Endothelial cell of umbilical vein (primary cell): ENCODE results near the gene SLC1A1. TPM values are rescaled to one million over a fixed set of nuclear protein-coding genes. Genes with fewer than 3 reads are reported as not detected.

Experiments used
- BruUV-seq: library from RNA; stranded (reverse); fragments of 400-500 nt; replicated peaks from 2 replicates; lab custom pipeline; 2021; lab: Mats Ljungman, UMichigan
- CTCF ChIA-PET: fragments of 300-600, 350-600 bp; sonication (Branson Sonifier 250); formaldehyde crosslinking; loops from one replicate; lab custom pipeline; 2021; ENCODE audit warnings: antibody characterized with exemption, inconsistent platforms; lab: Charles Lee
- POLR2A ChIA-PET: fragments of 300-600, 350-600 bp; sonication (Branson Sonifier 250); formaldehyde crosslinking; loops from one replicate; lab custom pipeline; 2021; ENCODE audit warnings: antibody characterized with exemption, inconsistent platforms; lab: Charles Lee
- DNase-seq: peaks from one replicate; pipeline ENCODE4 v3.0.0-alpha.2; 2011; ENCODE audit warnings: low read depth, low spot score
- FAIRE-seq: peaks from 2 replicates; lab custom pipeline; 2011; peaks lifted over from hg19 to GRCh38; lab: Jason Lieb, UNC
- H2AFZ ChIP-seq: 2 replicates; pipeline ENCODE4 v1.6.0; 2012; ENCODE audit warnings: low read depth, low read length, control low read depth, inconsistent platforms
- H3K27ac ChIP-seq: 2 replicates; pipeline ENCODE4 v1.5.1; 2011; ENCODE audit warnings: low read depth, mild to moderate bottlenecking, control low read depth, low read length, moderate library complexity; ENCODE audit not compliant: insufficient read depth
- H3K27me3 ChIP-seq, 2 experiments: 2 replicates each; pipeline versions ENCODE4 v1.6.0 to v1.6.1; 2011; ENCODE audit warnings: low read length in 2 of 2, mixed read lengths in 1 of 2; ENCODE audit not compliant: control insufficient read depth in 2 of 2, insufficient read depth in 2 of 2
- H3K36me3 ChIP-seq, 2 experiments: 2 replicates in 1 of 2; 3 replicates in 1 of 2; pipeline ENCODE4 v1.5.1; 2011; ENCODE audit warnings: low read length in 2 of 2, mild to moderate bottlenecking in 1 of 2, moderate library complexity in 1 of 2; ENCODE audit not compliant: control insufficient read depth in 2 of 2, insufficient read depth in 2 of 2; ENCODE audit errors: extremely low read depth in 1 of 2
- H3K4me1 ChIP-seq: 3 replicates; pipeline ENCODE4 v1.5.1; 2011; ENCODE audit warnings: mild to moderate bottlenecking, low read length; ENCODE audit not compliant: control insufficient read depth, insufficient read depth; ENCODE audit errors: extremely low read depth
- H3K4me2 ChIP-seq: 2 replicates; pipeline ENCODE4 v1.6.1; 2011; ENCODE audit warnings: low read length, control low read depth, mixed read lengths; ENCODE audit not compliant: insufficient read depth
- H3K4me3 ChIP-seq, 3 experiments: fragments of 200-600 bp in 1 of 3; sonication (generic), shearing (Covaris generic) in 1 of 3; replicated peaks in 1 of 3; 2 replicates each; pipeline ENCODE4 v1.5.1; 2011 to 2016; ENCODE audit warnings: control low read depth in 3 of 3, low read length in 3 of 3, mild to moderate bottlenecking in 2 of 3, inconsistent platforms in 1 of 3, low read depth in 1 of 3, moderate library complexity in 1 of 3; ENCODE audit not compliant: insufficient read depth in 1 of 3
- H3K79me2 ChIP-seq: 2 replicates; pipeline ENCODE4 v1.6.0; 2012; ENCODE audit warnings: low read length, inconsistent platforms; ENCODE audit not compliant: control insufficient read depth, insufficient read depth
- H3K9ac ChIP-seq: replicated peaks from 2 replicates; pipeline ENCODE3; 2011; ENCODE audit warnings: low read length, control low read depth; ENCODE audit not compliant: insufficient read depth; ENCODE audit errors: extremely low read depth
- H3K9me1 ChIP-seq: replicated peaks from 3 replicates; pipeline ENCODE4 v1.6.0; 2011; ENCODE audit warnings: mild to moderate bottlenecking, low read length; ENCODE audit not compliant: control insufficient read depth, insufficient read depth; ENCODE audit errors: extremely low read depth
- H3K9me3 ChIP-seq: replicated peaks from 2 replicates; pipeline ENCODE4 v1.5.1; 2012; ENCODE audit warnings: low read length, inconsistent platforms; ENCODE audit not compliant: control insufficient read depth, insufficient read depth
- H4K20me1 ChIP-seq: replicated peaks from 2 replicates; pipeline ENCODE3; 2011; ENCODE audit warnings: mild to moderate bottlenecking, low read length; ENCODE audit not compliant: control insufficient read depth, insufficient read depth; ENCODE audit errors: extremely low read depth
- CTCF ChIP-seq, 2 donors: IDR thresholded peaks; 1 replicate in 1 of 2; 2 replicates in 1 of 2; pipeline ENCODE4 v1.5.1; 2011; ENCODE audit warnings: low read length in 2 of 2, mild to moderate bottlenecking in 2 of 2, moderate library complexity in 2 of 2, control low read depth in 1 of 2, inconsistent platforms in 1 of 2, low read depth in 1 of 2; ENCODE audit not compliant: insufficient read depth in 1 of 2; ENCODE audit errors: extremely low read depth in 1 of 2
- EZH2 ChIP-seq: IDR thresholded peaks from 2 replicates; pipeline ENCODE4 v1.6.1; 2012; ENCODE audit warnings: borderline replicate concordance, low read depth, mild to moderate bottlenecking, moderate library complexity, low read length, inconsistent platforms; ENCODE audit not compliant: severe bottlenecking
- FOS ChIP-seq: IDR thresholded peaks from 2 replicates; pipeline ENCODE4 v1.6.1; 2011; ENCODE audit warnings: mild to moderate bottlenecking, low read length, moderate library complexity, borderline replicate concordance; ENCODE audit not compliant: insufficient read depth
- GATA2 ChIP-seq: IDR thresholded peaks from 2 replicates; pipeline ENCODE4 v1.7.0; 2011; ENCODE audit warnings: low read depth, mild to moderate bottlenecking, moderate library complexity, mixed read lengths, low read length; ENCODE audit not compliant: insufficient read length, insufficient read depth
- JUN ChIP-seq: IDR thresholded peaks from 2 replicates; pipeline ENCODE4 v1.6.1; 2011; ENCODE audit warnings: borderline replicate concordance, low read depth; ENCODE audit not compliant: insufficient read length, insufficient read depth
- MAX ChIP-seq: IDR thresholded peaks from 2 replicates; pipeline ENCODE4 v1.6.1; 2011; ENCODE audit not compliant: insufficient read depth, insufficient read length
- MYC ChIP-seq: IDR thresholded peaks from one replicate; pipeline ENCODE4 v1.6.1; 2011; ENCODE audit warnings: mild to moderate bottlenecking, low read depth, low read length
- POLR2A ChIP-seq: IDR thresholded peaks from 2 replicates; pipeline ENCODE4 v1.6.1; 2012; ENCODE audit warnings: low read depth, mild to moderate bottlenecking, control low read depth, low read length
- POLR2AphosphoS5 ChIP-seq: IDR thresholded peaks from 2 replicates; pipeline ENCODE4 v1.6.1; 2012; ENCODE audit warnings: low read depth, mild to moderate bottlenecking, control low read depth, low read length, moderate library complexity; ENCODE audit not compliant: insufficient read depth
- dilution Hi-C: fragments of 300-500 bp; cut with MboI; formaldehyde crosslinking; loops from one replicate; pipeline ENCODE4 v1.15.0; 2019; ENCODE audit warnings: low sequenced_read_pairs; ENCODE audit not compliant: extremely low pct_ligation_motif_present
- intact Hi-C: fragments of 100-400 bp; cut with micrococcal nuclease; formaldehyde crosslinking; loops from one replicate; pipeline ENCODE4 v1.10.0; 2022
- polyA plus RNA-seq, 4 experiments: library from polyadenylated mRNA; depleted of rRNA in 3 of 4; stranded (reverse) in 3 of 4; unstranded in 1 of 4; fragments of >200 nt; gene quantifications; 2 replicates each; pipeline versions ENCODE4 v1.2.1 to v1.2.3, GENCODE V29; 2011 to 2012; ENCODE audit warnings: missing spikeins in 1 of 4
- total RNA-seq: library from RNA; stranded (reverse); gene quantifications from 2 replicates; pipeline ENCODE4 v1.2.3, GENCODE V29; 2021

Gene SLC1A1
- total and polyA plus RNA-seq, 2 donors (not counting 3 experiments of a cell fraction or from before 2014, with no cell fraction given) = 5.8 to 8.3 TPM

- no peak overlapping the region for H3K9ac ChIP-seq
- no peak overlapping the region for H3K4me2 ChIP-seq
- TF ChIP-seq POLR2A (no peak), FOS (no peak), JUN (no peak), GATA2 (no peak), EZH2 (no peak), POLR2AphosphoS5 (no peak), CTCF (IDR thresholded peaks at IDR 0.05; ENCODE audit: extremely low read depth in 1 of 2, insufficient read depth in 1 of 2, low read depth in 1 of 2, low read length in 2 of 2) (no peak), MYC (no peak), MAX (no peak)
- dilution Hi-C loops (no loop called here), intact Hi-C loops (loop anchor here (2.0 kb wide), 1 partner anchor 167 kb away; the partner anchor contains the start of gene PLPP6)
- H3K36me3 ChIP-seq = no peaks in the 10 kb centered on the region
- no peaks in the 10 kb centered on the region for H4K20me1 ChIP-seq
- no peaks in the 10 kb centered on the region for H3K27me3 ChIP-seq
- POLR2A ChIA-PET = no interaction called here
- no peak overlapping the region for H3K4me3 ChIP-seq
- no peaks in the 10 kb centered on the region for H3K9me1 ChIP-seq
- DNase-seq (no peak), FAIRE-seq (no peak)
- BruUV-seq = no TSS peak
- no peak overlapping the region for H2AFZ ChIP-seq
- CTCF ChIA-PET = interaction anchor here (1.1 kb wide), 1 partner anchor 53 kb away, joined by 3 read pairs; no protein-coding TSS in a partner anchor
- no peaks in the 10 kb centered on the region for H3K9me3 ChIP-seq
- peaks cover 48% of the 10 kb centered on the region for H3K79me2 ChIP-seq
- peaks cover 41% of the 10 kb centered on the region for H3K4me1 ChIP-seq
- no peak overlapping the region for H3K27ac ChIP-seq
These were observed 5.3 kb downstream of the SLC1A1 start for GRCh38 chr9:4495537-4495936.
